Colonic mucosa (tissue), 4 donors: ENCODE measurements around the gene CFAP46. TPM values are rescaled to one million over a fixed set of nuclear protein-coding genes. Genes with fewer than 3 reads are reported as not detected.
A peak's percentile ranks its signal among the peaks of the same experiment; 100 is the strongest.

Source experiments
- DNase-seq: peaks from one replicate; pipeline ENCODE4 v3.0.0-alpha.2; 2020
- H3K27ac ChIP-seq: fragments of 200-600 bp; one replicate; pipeline ENCODE4 v1.8.0; 2021
- H3K27me3 ChIP-seq: fragments of 200-600 bp; one replicate; pipeline ENCODE4 v1.8.0; 2021
- H3K36me3 ChIP-seq: fragments of 200-600 bp; one replicate; pipeline ENCODE4 v1.8.0; 2021
- H3K4me1 ChIP-seq: fragments of 200-600 bp; one replicate; pipeline ENCODE4 v1.8.0; 2021; ENCODE audit warnings: mild to moderate bottlenecking
- H3K4me3 ChIP-seq: fragments of 200-600 bp; one replicate; pipeline ENCODE4 v1.8.0; 2021
- H3K9ac ChIP-seq, 2 donors: one replicate each; pipeline ENCODE4 v1.7.0; 2013; ENCODE audit warnings: control low read depth in 2 of 2, low read depth in 2 of 2, low read length in 2 of 2
- H3K9me3 ChIP-seq: fragments of 200-600 bp; one replicate; pipeline ENCODE4 v1.8.0; 2021
- CTCF ChIP-seq: fragments of 200-600 bp; IDR thresholded peaks from one replicate; pipeline ENCODE4 v1.8.0; 2022; ENCODE audit warnings: antibody characterized with exemption, mild to moderate bottlenecking
- intact Hi-C: fragments of 100-400 bp; cut with DNase I; formaldehyde crosslinking; loops from one replicate; pipeline ENCODE4 v1.14.1; 2022
- total RNA-seq, 2 donors: library from RNA; stranded (reverse); fragmentation: NEBNext Ultra II Directional in 1 of 2; extraction: Animal tissue kit (Norgen Biotek cat#: 25700) in 1 of 2; gene quantifications; one replicate each; pipeline ENCODE4 v1.2.1, GENCODE V29; 2021
- donor health status: healthy.
- donor health status: DM: no; HTN: no; CAD: no.
- donor health status: DM: no; HTN: no; CAD: no.

The CFAP46 gene
- total RNA-seq, 2 donors from 2014 or later = 0.13 TPM; not detected in 1

GRCh38 chr10:132943058-132943790 lies 854 bp upstream of the CFAP46 start:
- H3K4me1 ChIP-seq = no peaks in the 10 kb centered on the region
- no peak overlapping the region for H3K9ac ChIP-seq
- H3K27ac ChIP-seq = no peak overlapping the region
- no peak overlapping the region for H3K4me3 ChIP-seq
- no peaks in the 10 kb centered on the region for H3K9me3 ChIP-seq
- peaks cover 24% of the 10 kb centered on the region for H3K27me3 ChIP-seq
- intact Hi-C loops = no loop called here
- DNase-seq = no peak
- no peak for TF ChIP-seq CTCF
- no peaks in the 10 kb centered on the region for H3K36me3 ChIP-seq

DNA sequence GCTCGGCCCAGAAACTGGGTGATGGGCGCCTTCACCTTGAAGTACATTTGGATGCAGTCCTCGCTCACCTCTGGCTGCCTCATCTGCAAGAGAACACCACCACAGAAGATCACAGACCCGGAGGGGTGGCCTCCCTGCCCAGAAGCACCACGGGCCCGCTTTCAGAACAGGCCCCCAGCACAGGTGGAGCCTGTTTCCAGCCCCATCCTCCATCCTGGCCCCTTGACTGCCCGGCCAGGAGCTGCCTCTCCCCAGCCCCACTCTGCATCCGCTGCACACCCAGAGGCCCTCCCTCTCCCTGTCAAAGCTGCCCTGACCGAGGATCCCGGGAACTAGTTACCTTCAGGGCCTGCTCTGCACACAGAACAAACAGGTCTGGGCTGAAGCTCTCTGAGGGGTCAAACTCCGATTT lies 724 bp downstream of the CFAP46 start:
- no peaks in the 10 kb centered on the region for H3K9me3 ChIP-seq
- H3K27me3 ChIP-seq = peaks cover 24% of the 10 kb centered on the region
- DNase-seq = no peak
- intact Hi-C loops = no loop called here
- no peaks in the 10 kb centered on the region for H3K36me3 ChIP-seq
- H3K4me3 ChIP-seq = peak overlapping the region; percentile 40
- H3K27ac ChIP-seq = no peak overlapping the region
- no peak for TF ChIP-seq CTCF
- H3K4me1 ChIP-seq = no peaks in the 10 kb centered on the region
- H3K9ac ChIP-seq = no peak overlapping the region

DNA sequence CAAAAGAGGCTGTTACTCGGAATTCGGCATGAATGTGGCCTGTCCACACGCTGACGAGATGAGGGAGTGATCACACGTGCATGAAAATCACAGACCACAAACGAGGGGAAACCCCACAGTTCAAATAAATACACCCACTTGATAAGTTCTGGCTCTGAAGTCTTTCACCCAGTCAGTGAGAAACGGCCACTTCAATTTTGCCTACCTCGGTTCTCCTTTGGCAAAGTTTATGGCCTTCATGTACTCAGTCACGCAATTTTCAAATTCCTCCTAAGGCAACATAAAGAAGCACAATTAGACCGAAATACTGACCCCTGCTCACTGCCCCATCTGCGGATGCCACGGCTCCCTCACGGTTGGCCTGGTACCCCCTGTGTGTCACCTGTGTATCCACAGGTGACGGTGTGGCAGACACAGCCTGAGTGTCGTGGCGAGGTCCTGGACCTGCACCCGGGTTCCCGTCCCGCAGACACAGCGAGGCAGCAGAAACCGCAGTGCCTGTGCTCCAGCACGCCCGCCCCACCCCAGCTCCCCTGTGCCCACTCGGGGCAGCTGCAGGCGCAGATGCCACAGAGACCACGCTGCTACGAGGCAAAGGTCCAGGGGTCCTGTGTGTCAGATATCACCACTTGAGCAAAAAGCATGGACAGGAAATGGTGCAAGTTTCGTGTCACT lies 1.4 kb downstream of the CFAP46 start:
- H3K27me3 ChIP-seq = peaks cover 24% of the 10 kb centered on the region
- intact Hi-C loops = no loop called here
- H3K36me3 ChIP-seq = no peaks in the 10 kb centered on the region

GRCh38 chr10:132939957-132940790 lies 2.2 kb downstream of the CFAP46 start:
- peak; percentile 37 for DNase-seq
- peaks cover 24% of the 10 kb centered on the region for H3K27me3 ChIP-seq
- intact Hi-C loops = loop anchor here (2.0 kb wide), 1 partner anchor 185 kb away; no protein-coding TSS in a partner anchor

More for the DNA sequence above, 1.4 kb downstream of the CFAP46 start:
- TF ChIP-seq CTCF = no peak
- H3K4me3 ChIP-seq = no peak overlapping the region
- H3K27ac ChIP-seq = no peak overlapping the region
- no peak for DNase-seq
- H3K4me1 ChIP-seq = no peaks in the 10 kb centered on the region
- H3K9me3 ChIP-seq = no peaks in the 10 kb centered on the region
- H3K9ac ChIP-seq = no peak overlapping the region

More at GRCh38 chr10:132939957-132940790, 2.2 kb downstream of the CFAP46 start:
- H3K36me3 ChIP-seq = no peaks in the 10 kb centered on the region
- H3K9me3 ChIP-seq = no peaks in the 10 kb centered on the region
- H3K27ac ChIP-seq = no peak overlapping the region
- H3K4me1 ChIP-seq = no peaks in the 10 kb centered on the region
- no peak overlapping the region for H3K4me3 ChIP-seq
- H3K9ac ChIP-seq = no peak overlapping the region
- peak; percentile 80 for TF ChIP-seq CTCF
